ENCODE measurements around the gene CTSW. TPM values are rescaled to one million over a fixed set of nuclear protein-coding genes. Genes with fewer than 3 reads are reported as not detected.

Gene CTSW
- polyA plus RNA-seq, 1 of the 3 experiments (the other 2 are of a cell fraction), result 0.49 TPM

DNA sequence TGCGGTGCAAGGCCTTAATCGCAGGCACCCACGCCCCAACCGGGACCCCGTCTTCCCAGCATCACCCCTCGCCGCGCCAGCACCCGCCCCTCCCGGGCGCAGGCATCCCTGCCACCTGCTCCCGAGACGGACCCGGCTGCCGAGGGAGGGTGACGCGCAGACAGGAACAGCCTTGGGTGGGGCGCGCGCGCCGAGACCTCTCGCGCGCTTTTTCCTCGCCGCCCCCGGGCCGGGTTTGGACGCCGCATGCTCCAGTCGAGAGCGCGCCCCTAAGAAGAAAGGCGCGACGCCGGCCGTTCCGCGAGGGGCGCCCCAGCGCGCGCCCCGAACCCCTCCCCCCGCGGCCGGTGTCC, 22.2 kb upstream of the CTSW start:
- POLR2A ChIA-PET, result interaction anchor here (1.0 to 5.0 kb wide), 4 partner anchors 13 to 242 kb away, joined by 3 to 59 read pairs (median 26); partner anchors contain the start of genes CCDC85B, FIBP and PCNX3
- Histone ChIP-seq H3K27ac (ENCODE audit: low read depth in 2 of 2, low read length in 1 of 2) (peak overlapping the region; percentile 93 to 97), H3K36me3 (replicated peaks in 1 of 2; ENCODE audit: control insufficient read depth in 1 of 2, insufficient read depth in 2 of 2, low read length in 1 of 2) (peaks cover 42 to 52% of the 10 kb centered on the region in 2 experiments), H3F3A (replicated peaks; ENCODE audit: insufficient read depth) (peaks cover 60% of the 10 kb centered on the region), H3K9me3 (no peaks in the 10 kb centered on the region), H3K9me2 (no peaks in the 10 kb centered on the region), H3K4me3 (ENCODE audit: low read depth in 2 of 2, low read length in 1 of 2) (peak overlapping the region; percentile 97 to 98), H4K20me1 (ENCODE audit: insufficient read depth) (peaks cover 51% of the 10 kb centered on the region), H3K9ac (peak overlapping the region; percentile 92), H3K4me1 (ENCODE audit: control insufficient read depth in 1 of 2, insufficient read depth in 2 of 2, low read depth in 1 of 2, low read length in 1 of 2) (peaks cover 10 to 33% of the 10 kb centered on the region in 2 experiments), H3K79me2 (ENCODE audit: insufficient read depth) (peaks cover 65% of the 10 kb centered on the region), H3K4me2 (peak overlapping the region; percentile 93), H2AFZ (ENCODE audit: low read depth) (no peak overlapping the region), H3K27me3 (ENCODE audit: insufficient read depth) (no peaks in the 10 kb centered on the region)
- DNase-seq, result no peak
- 0% methylated on average over 19 of the region's 49 CpGs for WGBS (ENCODE audit: low lambda C conversion rate)
- CTCF ChIA-PET, result interaction anchor here (0.9 to 18.4 kb wide), 5 partner anchors 14 to 113 kb away, joined by 3 to 374 read pairs (median 4); partner anchors contain the start of genes CCDC85B, CTSW and FIBP
- TF ChIP-seq, protein P1, sequence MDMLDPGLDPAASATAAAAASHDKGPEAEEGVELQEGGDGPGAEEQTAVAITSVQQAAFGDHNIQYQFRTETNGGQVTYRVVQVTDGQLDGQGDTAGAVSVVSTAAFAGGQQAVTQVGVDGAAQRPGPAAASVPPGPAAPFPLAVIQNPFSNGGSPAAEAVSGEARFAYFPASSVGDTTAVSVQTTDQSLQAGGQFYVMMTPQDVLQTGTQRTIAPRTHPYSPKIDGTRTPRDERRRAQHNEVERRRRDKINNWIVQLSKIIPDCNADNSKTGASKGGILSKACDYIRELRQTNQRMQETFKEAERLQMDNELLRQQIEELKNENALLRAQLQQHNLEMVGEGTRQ (IDR thresholded peaks at IDR 0.05; ENCODE audit: borderline replicate concordance, low read depth, low read length), result no peak
- TF ChIP-seq, protein P2, sequence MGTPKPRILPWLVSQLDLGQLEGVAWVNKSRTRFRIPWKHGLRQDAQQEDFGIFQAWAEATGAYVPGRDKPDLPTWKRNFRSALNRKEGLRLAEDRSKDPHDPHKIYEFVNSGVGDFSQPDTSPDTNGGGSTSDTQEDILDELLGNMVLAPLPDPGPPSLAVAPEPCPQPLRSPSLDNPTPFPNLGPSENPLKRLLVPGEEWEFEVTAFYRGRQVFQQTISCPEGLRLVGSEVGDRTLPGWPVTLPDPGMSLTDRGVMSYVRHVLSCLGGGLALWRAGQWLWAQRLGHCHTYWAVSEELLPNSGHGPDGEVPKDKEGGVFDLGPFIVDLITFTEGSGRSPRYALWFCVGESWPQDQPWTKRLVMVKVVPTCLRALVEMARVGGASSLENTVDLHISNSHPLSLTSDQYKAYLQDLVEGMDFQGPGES (IDR thresholded peaks at IDR 0.05; ENCODE audit: low read depth, low read length), result no peak
- TF ChIP-seq GATA2 (CRISPR knock-in tag; IDR thresholded peaks at IDR 0.05) (no peak), JUND (IDR thresholded peaks at IDR 0.05) (no peak), SIN3A (IDR thresholded peaks at IDR 0.05; ENCODE audit: borderline replicate concordance, low read depth, low read length) (peak; percentile 42; the same call in 1 of the 2 replicates), NFIC (IDR thresholded peaks at IDR 0.05; ENCODE audit: borderline replicate concordance) (no peak)
- TF ChIP-seq, protein P3, sequence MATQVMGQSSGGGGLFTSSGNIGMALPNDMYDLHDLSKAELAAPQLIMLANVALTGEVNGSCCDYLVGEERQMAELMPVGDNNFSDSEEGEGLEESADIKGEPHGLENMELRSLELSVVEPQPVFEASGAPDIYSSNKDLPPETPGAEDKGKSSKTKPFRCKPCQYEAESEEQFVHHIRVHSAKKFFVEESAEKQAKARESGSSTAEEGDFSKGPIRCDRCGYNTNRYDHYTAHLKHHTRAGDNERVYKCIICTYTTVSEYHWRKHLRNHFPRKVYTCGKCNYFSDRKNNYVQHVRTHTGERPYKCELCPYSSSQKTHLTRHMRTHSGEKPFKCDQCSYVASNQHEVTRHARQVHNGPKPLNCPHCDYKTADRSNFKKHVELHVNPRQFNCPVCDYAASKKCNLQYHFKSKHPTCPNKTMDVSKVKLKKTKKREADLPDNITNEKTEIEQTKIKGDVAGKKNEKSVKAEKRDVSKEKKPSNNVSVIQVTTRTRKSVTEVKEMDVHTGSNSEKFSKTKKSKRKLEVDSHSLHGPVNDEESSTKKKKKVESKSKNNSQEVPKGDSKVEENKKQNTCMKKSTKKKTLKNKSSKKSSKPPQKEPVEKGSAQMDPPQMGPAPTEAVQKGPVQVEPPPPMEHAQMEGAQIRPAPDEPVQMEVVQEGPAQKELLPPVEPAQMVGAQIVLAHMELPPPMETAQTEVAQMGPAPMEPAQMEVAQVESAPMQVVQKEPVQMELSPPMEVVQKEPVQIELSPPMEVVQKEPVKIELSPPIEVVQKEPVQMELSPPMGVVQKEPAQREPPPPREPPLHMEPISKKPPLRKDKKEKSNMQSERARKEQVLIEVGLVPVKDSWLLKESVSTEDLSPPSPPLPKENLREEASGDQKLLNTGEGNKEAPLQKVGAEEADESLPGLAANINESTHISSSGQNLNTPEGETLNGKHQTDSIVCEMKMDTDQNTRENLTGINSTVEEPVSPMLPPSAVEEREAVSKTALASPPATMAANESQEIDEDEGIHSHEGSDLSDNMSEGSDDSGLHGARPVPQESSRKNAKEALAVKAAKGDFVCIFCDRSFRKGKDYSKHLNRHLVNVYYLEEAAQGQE (IDR thresholded peaks at IDR 0.05; ENCODE audit: low read depth, low read length), result no peak

DNA sequence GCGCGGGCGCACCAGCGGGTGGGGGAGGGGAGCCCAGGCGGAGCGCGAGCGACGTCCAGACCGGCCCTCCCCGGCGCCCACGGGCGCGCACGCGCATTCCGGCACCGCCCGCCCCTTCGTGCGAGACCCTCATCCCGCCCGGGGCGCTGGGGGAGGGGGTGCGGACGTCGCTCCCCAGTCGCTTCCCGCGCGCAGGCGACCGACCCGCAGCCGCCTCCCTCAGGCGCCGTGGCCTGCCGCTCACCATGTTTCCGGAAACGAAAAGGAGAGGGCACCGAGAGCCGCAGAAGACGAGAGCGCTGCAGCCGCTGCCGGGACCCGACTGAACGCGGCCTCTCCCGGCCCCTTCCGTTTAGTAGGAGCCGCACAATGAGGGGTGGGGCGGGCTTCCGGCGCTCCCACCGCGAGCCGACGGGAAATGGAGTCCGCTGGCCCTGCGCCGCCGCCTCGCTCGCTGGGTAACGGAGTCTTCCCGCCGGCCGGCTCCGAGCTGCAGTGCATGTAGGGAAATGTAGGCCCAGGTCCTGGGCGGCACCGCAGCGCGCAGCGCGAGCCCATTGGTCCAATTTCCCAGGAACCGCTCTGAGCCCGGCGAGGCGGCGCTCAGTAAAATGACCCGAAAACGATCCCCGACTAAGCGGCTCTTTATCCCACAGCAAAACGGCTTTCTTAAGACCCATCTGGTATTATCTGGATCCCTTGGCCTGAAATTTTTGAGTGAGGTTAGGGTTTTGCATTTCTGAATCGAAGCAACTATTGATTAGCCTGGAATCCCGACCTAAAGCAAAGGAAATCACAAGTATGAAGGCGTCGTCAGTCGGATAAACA, 21.6 kb upstream of the CTSW start, which contains the start of gene CFL1:
Gene CFL1, minus strand, starts transcription at position 328 of the 828 bp plus-strand sequence. Its CDS starts 81 bp downstream, at position 247.
- H3K36me3 ChIP-seq (replicated peaks in 1 of 2; ENCODE audit: control insufficient read depth in 1 of 2, insufficient read depth in 2 of 2, low read length in 1 of 2), result peaks cover 43 to 52% of the 10 kb centered on the region in 2 experiments
- no peaks in the 10 kb centered on the region for H3K9me2 ChIP-seq
- CTCF ChIA-PET, result interaction anchor here (1.1 to 18.4 kb wide), 8 partner anchors 13 to 146 kb away, joined by 3 to 374 read pairs (median 8); partner anchors contain the start of genes CCDC85B, CTSW, EFEMP2 and FIBP
- peak within 1 kb of the TSS; percentile 92 for H3K9ac ChIP-seq
- H3K9me3 ChIP-seq, result no peaks in the 10 kb centered on the region
- WGBS (ENCODE audit: low lambda C conversion rate), result 2% methylated on average over 22 of the region's 92 CpGs
- H3K4me1 ChIP-seq (ENCODE audit: control insufficient read depth in 1 of 2, insufficient read depth in 2 of 2, low read depth in 1 of 2, low read length in 1 of 2), result peaks cover 10 to 33% of the 10 kb centered on the region in 2 experiments
- peak within 1 kb of the TSS; percentile 97 to 99 for H3K4me3 ChIP-seq (ENCODE audit: low read depth in 2 of 2, low read length in 1 of 2)
- H4K20me1 ChIP-seq (ENCODE audit: insufficient read depth), result peaks cover 45% of the 10 kb centered on the region
- POLR2A ChIA-PET, result interaction anchor here (0.6 to 5.0 kb wide), 7 partner anchors 12 to 243 kb away, joined by 3 to 59 read pairs (median 6); partner anchors contain the start of genes CCDC85B, FIBP, PCNX3 and RNASEH2C
- H2AFZ ChIP-seq (ENCODE audit: low read depth), result peak within 1 kb of the TSS; percentile 69
- peaks cover 55% of the 10 kb centered on the region for H3F3A ChIP-seq (replicated peaks; ENCODE audit: insufficient read depth)
- H3K4me2 ChIP-seq, result peak within 1 kb of the TSS; percentile 99
- H3K27ac ChIP-seq (ENCODE audit: low read depth in 2 of 2, low read length in 1 of 2), result peak within 1 kb of the TSS; percentile 93 to 97
- peak; percentile 89 for DNase-seq
- no peaks in the 10 kb centered on the region for H3K27me3 ChIP-seq (ENCODE audit: insufficient read depth)
- peaks cover 71% of the 10 kb centered on the region for H3K79me2 ChIP-seq (ENCODE audit: insufficient read depth)
- TF ChIP-seq MXI1 (IDR thresholded peaks at IDR 0.05; ENCODE audit: low read depth, low read length) (peak; percentile 47), GABPA (IDR thresholded peaks at IDR 0.05; ENCODE audit: low read depth) (peak; percentile 94), ELF1 (IDR thresholded peaks at IDR 0.05) (peak; percentile 68), SMC3 (IDR thresholded peaks at IDR 0.05; ENCODE audit: low read depth, low read length) (no peak), MAX (IDR thresholded peaks at IDR 0.05; ENCODE audit: low read depth) (peak; percentile 50; the same call in 1 of the 2 replicates), CHD2 (IDR thresholded peaks at IDR 0.05; ENCODE audit: low read length, partially characterized antibody) (peak; percentile 40), TAF1 (IDR thresholded peaks at IDR 0.05; ENCODE audit: borderline replicate concordance, low read depth, low read length) (peak; percentile 98), SIN3A (IDR thresholded peaks at IDR 0.05; ENCODE audit: borderline replicate concordance, low read depth, low read length) (peak; percentile 68; the same call in 1 of the 2 replicates)
- TF ChIP-seq, protein P4, sequence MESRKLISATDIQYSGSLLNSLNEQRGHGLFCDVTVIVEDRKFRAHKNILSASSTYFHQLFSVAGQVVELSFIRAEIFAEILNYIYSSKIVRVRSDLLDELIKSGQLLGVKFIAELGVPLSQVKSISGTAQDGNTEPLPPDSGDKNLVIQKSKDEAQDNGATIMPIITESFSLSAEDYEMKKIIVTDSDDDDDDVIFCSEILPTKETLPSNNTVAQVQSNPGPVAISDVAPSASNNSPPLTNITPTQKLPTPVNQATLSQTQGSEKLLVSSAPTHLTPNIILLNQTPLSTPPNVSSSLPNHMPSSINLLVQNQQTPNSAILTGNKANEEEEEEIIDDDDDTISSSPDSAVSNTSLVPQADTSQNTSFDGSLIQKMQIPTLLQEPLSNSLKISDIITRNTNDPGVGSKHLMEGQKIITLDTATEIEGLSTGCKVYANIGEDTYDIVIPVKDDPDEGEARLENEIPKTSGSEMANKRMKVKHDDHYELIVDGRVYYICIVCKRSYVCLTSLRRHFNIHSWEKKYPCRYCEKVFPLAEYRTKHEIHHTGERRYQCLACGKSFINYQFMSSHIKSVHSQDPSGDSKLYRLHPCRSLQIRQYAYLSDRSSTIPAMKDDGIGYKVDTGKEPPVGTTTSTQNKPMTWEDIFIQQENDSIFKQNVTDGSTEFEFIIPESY (IDR thresholded peaks at IDR 0.05; ENCODE audit: borderline replicate concordance, low read depth), result 0 out of 2 replicates have a peak, but pooled peaks have one; percentile 16

Data from SK-N-SH (cell line).